ENCODE data around the gene SLC28A1. TPM values are rescaled to one million over a fixed set of nuclear protein-coding genes. Genes with fewer than 3 reads are reported as not detected.

The SLC28A1 gene
- total RNA-seq, 1 donor from 2014 or later, result not detected

DNA sequence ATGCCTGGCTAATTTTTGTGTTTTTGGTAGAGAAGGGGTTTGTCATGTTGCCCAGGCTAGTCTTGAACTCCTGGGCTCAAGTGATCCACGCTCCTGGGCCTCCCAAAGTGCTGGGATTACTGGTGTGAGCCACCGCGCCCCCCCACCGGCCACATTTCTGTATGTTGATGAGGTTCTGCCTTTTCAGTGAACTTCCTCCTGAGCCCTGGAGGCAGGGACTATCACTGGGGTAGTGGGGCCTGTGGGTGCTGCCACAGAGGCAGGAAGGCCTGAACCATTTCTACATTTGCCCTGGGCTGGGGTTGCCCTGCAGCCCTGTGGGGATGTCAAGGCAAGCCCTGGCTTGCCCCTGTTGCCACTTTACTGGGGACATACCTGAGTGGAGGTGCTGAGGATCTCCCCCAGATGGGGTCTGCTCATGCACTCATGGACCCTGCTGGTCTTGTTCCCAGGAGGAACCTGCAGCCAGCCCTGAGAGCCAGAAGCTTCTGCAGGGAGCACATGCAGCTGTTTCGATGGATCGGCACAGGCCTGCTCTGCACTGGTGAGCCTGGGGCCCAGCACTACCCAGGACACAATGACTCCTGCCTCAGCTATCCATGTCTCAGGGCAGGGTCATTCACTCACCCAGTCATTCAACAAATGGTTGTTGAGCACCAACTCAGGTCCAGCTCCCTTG, 5.7 kb downstream of the SLC28A1 start:
- no peaks in the 10 kb centered on the region for H3K4me1 ChIP-seq (ENCODE audit: insufficient read depth, low read length)
- Mint-ChIP-seq H3K4me1 (ENCODE audit: low read depth, unreplicated experiment) (no peaks in the 10 kb centered on the region), H3K9me3 (ENCODE audit: unreplicated experiment) (peaks cover 2% of the 10 kb centered on the region), H3K27me3 (ENCODE audit: low read depth, unreplicated experiment) (peaks cover 32% of the 10 kb centered on the region), H3K27ac (ENCODE audit: unreplicated experiment) (no peak overlapping the region), H3K4me3 (ENCODE audit: unreplicated experiment) (no peak overlapping the region), H3K36me3 (ENCODE audit: low read depth, unreplicated experiment) (no peaks in the 10 kb centered on the region)
- H3K4me3 ChIP-seq (ENCODE audit: insufficient read depth, low read depth, low read length), result no peak overlapping the region
- TF ChIP-seq, protein P1, sequence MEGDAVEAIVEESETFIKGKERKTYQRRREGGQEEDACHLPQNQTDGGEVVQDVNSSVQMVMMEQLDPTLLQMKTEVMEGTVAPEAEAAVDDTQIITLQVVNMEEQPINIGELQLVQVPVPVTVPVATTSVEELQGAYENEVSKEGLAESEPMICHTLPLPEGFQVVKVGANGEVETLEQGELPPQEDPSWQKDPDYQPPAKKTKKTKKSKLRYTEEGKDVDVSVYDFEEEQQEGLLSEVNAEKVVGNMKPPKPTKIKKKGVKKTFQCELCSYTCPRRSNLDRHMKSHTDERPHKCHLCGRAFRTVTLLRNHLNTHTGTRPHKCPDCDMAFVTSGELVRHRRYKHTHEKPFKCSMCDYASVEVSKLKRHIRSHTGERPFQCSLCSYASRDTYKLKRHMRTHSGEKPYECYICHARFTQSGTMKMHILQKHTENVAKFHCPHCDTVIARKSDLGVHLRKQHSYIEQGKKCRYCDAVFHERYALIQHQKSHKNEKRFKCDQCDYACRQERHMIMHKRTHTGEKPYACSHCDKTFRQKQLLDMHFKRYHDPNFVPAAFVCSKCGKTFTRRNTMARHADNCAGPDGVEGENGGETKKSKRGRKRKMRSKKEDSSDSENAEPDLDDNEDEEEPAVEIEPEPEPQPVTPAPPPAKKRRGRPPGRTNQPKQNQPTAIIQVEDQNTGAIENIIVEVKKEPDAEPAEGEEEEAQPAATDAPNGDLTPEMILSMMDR (IDR thresholded peaks at IDR 0.05; ENCODE audit: insufficient read depth, low read depth, low read length), result no peak
- TF ChIP-seq EZH2 (IDR thresholded peaks at IDR 0.05; ENCODE audit: insufficient read depth, low read length), result no peak
- DNase-seq (ENCODE audit: low read depth) (no peak), FAIRE-seq (no peak)
- H3K79me2 ChIP-seq (ENCODE audit: insufficient read depth, low read length), result no peaks in the 10 kb centered on the region
- H3K9ac ChIP-seq (ENCODE audit: low read length), result no peak overlapping the region
- no peaks in the 10 kb centered on the region for H3K27me3 ChIP-seq (ENCODE audit: insufficient read depth, low read length)
- no peak overlapping the region for H2AFZ ChIP-seq (ENCODE audit: low read depth, low read length)
- no peaks in the 10 kb centered on the region for H3K9me3 ChIP-seq (ENCODE audit: insufficient read depth, low read depth, low read length)
- H3K4me2 ChIP-seq (ENCODE audit: low read length), result no peak overlapping the region
- no peaks in the 10 kb centered on the region for H4K20me1 ChIP-seq (ENCODE audit: insufficient read depth, low read length)
- no peak overlapping the region for H3K27ac ChIP-seq (ENCODE audit: low read depth, low read length)
- H3K36me3 ChIP-seq (ENCODE audit: insufficient read depth, low read length), result no peaks in the 10 kb centered on the region

DNA sequence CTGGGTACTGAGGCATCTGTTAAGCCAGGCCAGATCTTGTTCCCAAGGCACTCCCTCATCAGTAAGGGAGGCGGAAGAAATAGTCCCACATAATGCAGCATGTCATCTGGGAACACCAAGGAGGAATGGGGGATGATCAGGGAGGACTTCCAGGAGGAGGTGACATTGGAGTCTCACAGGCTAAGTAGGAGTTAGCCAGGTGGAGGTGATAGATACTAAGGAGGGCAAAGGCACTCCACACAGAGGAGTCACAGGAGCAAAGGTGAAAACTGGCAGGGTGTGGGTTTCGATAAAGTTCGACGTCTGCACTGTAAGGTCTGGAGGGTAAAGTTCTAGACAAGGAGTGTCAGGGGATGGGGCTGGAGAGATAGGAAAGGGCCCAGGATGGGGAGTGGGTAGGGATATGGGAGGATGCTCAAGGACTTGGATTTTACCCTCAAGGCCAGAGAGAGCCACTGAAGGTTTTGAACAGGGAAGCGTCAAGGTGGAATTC, 6.3 kb downstream of the SLC28A1 start:
- no peaks in the 10 kb centered on the region for H3K4me1 Mint-ChIP-seq (ENCODE audit: low read depth, unreplicated experiment)
- peaks cover 2% of the 10 kb centered on the region for H3K9me3 Mint-ChIP-seq (ENCODE audit: unreplicated experiment)

More for the DNA sequence above, 6.3 kb downstream of the SLC28A1 start:
- Histone ChIP-seq H4K20me1 (ENCODE audit: insufficient read depth, low read length) (no peaks in the 10 kb centered on the region), H3K79me2 (ENCODE audit: insufficient read depth, low read length) (no peaks in the 10 kb centered on the region), H3K27me3 (ENCODE audit: insufficient read depth, low read length) (no peaks in the 10 kb centered on the region), H3K27ac (ENCODE audit: low read depth, low read length) (no peak overlapping the region), H3K4me1 (ENCODE audit: insufficient read depth, low read length) (no peaks in the 10 kb centered on the region), H2AFZ (ENCODE audit: low read depth, low read length) (no peak overlapping the region), H3K4me3 (ENCODE audit: insufficient read depth, low read depth, low read length) (no peak overlapping the region), H3K4me2 (ENCODE audit: low read length) (no peak overlapping the region), H3K9ac (ENCODE audit: low read length) (no peak overlapping the region), H3K9me3 (ENCODE audit: insufficient read depth, low read depth, low read length) (no peaks in the 10 kb centered on the region), H3K36me3 (ENCODE audit: insufficient read depth, low read length) (no peaks in the 10 kb centered on the region)
- no peak for FAIRE-seq
- no peak overlapping the region for H3K27ac Mint-ChIP-seq (ENCODE audit: unreplicated experiment)
- no peak overlapping the region for H3K4me3 Mint-ChIP-seq (ENCODE audit: unreplicated experiment)
- H3K36me3 Mint-ChIP-seq (ENCODE audit: low read depth, unreplicated experiment), result no peaks in the 10 kb centered on the region
- H3K27me3 Mint-ChIP-seq (ENCODE audit: low read depth, unreplicated experiment), result peaks cover 32% of the 10 kb centered on the region
- no peak for DNase-seq (ENCODE audit: low read depth)
- no peak for TF ChIP-seq EZH2 (IDR thresholded peaks at IDR 0.05; ENCODE audit: insufficient read depth, low read length)
- TF ChIP-seq, protein P1 (IDR thresholded peaks at IDR 0.05; ENCODE audit: insufficient read depth, low read depth, low read length), result no peak
